Esophagus squamous epithelium (tissue), 4 donors: ENCODE results near the gene OR10G2.

ENCODE experiments used
- CTCF ChIP-seq, 6 experiments: fragments of 450-650 bp in 4 of 6; fragments of 200-600 bp in 2 of 6; sonication (generic) in 2 of 6; IDR thresholded peaks; one replicate each; pipeline ENCODE4 v1.5.1; 2016 to 2019; ENCODE audit warnings: antibody characterized with exemption in 6 of 6, mild to moderate bottlenecking in 4 of 6, moderate library complexity in 4 of 6
- POLR2A ChIP-seq, 4 donors: fragments of 450-650 bp; IDR thresholded peaks; one replicate each; pipeline ENCODE4 v1.6.1; 2017; ENCODE audit warnings: antibody characterized with exemption in 4 of 4, mild to moderate bottlenecking in 4 of 4, moderate library complexity in 3 of 4

- no peak for TF ChIP-seq CTCF (IDR thresholded peaks at IDR 0.05)
- no peak for TF ChIP-seq POLR2A (IDR thresholded peaks at IDR 0.05)
These were observed 40.8 kb upstream of the OR10G2 start for GRCh38 chr14:21675566-21675965.
